NCI-H1105 treated with DMSO at 0.1 percent for 48 hours (cell line): ENCODE data around the gene CERS2.

Experiments
- DNase-seq: peaks from one replicate; lab custom pipeline; 2025; lab: John Stamatoyannopoulos, UW

The CERS2 gene

GRCh38 chr1:150997949-150998348 lies 23.3 kb upstream of the CERS2 start:
- DNase-seq, result no peak

GRCh38 chr1:150997126-150997872 lies 22.7 kb upstream of the CERS2 start:
- no peak for DNase-seq

DNA sequence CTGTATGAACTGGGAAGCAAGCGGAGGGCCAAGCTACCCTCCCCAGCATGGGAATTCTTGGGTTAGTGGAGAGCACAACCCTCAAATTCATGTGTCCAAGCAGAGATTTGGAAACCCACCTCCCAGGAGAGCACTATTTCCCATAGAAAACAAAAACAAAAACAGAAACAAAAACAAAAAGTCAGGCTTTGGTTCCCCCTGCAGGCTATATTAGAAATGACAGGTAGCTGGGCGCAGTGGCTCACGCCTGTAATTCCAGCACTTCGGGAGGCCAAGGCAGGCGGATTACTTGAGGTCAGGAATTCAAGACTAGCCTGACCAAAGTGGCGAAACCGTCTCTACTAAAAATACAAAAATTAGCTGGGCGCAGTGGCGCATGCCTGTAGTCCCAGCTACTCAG lies 21.3 kb upstream of the CERS2 start:
- peak; percentile 34 for DNase-seq

DNA sequence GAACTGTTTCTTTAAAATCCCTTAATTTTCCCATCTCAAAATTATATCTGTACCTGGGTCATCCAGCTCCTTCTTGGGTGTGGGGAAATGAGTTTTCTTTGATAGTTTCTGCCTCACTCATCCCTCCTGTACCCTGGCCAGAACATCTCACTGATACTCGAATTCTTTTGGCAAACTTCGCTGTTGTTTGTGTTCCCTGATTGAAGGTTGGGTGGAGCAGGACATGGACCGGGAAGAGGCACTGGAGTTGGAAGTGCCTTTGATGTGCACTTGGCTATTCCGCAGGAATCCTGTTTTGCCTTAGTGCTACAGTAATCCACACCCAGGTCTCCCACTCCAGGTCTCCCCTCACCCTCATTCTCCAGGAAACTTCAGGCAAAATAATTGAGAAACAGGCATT lies 20.8 kb upstream of the CERS2 start:
- DNase-seq, result no peak

DNA sequence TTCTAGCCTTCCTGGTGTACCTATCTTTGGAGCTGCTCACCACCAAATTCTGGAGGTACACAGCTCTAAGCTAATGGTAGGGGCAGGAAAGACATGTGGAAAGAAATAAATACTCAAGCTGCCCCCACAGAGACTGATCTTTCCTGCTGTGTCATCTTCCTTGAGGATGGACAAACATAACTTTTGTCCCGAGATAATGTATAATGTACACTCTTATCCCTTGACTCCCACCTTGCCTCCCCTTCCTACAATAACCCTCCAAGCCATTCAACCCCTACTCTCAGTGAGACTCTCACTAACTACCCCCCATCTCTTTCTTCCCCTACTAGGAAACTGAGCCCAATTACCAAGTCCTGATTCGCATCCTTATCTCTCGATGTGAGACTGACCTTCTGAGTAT lies 19.6 kb upstream of the CERS2 start:
- DNase-seq, result no peak

DNA sequence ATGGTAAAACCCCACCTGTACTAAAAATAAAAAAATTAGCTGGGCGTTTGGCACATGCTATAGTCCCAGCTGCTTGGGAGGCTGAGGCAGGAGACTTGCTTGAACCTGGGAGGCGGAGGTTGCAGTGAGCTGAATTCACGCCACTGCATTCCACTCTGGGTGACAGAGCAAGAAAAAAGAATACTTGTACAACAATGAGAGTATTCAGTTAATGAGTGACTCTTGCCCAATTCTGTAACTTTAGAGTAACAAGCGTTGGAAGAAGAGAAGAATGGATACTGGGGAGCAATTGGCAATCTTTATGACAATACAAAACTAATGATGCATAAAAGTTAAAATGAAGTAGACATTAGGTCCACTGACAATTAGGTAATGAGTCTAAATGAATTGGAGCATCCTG lies 18.0 kb upstream of the CERS2 start:
- no peak for DNase-seq

DNA sequence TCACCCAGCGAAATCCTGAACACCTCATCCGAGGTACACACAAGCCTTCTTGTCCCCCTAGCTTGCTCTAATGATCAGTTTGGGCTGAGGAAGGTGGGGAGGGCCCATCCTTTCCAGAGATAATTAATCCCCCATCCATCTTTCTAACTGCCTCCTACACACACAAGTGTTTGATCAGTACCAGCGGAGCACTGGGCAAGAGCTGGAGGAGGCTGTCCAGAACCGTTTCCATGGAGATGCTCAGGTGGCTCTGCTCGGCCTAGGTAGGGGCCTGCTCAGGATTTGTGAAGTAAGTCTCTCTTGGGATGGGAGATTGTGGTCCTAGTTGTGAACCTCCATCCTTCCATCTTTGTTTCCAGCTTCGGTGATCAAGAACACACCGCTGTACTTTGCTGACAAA lies 13.3 kb upstream of the CERS2 start:
- no peak for DNase-seq

DNA sequence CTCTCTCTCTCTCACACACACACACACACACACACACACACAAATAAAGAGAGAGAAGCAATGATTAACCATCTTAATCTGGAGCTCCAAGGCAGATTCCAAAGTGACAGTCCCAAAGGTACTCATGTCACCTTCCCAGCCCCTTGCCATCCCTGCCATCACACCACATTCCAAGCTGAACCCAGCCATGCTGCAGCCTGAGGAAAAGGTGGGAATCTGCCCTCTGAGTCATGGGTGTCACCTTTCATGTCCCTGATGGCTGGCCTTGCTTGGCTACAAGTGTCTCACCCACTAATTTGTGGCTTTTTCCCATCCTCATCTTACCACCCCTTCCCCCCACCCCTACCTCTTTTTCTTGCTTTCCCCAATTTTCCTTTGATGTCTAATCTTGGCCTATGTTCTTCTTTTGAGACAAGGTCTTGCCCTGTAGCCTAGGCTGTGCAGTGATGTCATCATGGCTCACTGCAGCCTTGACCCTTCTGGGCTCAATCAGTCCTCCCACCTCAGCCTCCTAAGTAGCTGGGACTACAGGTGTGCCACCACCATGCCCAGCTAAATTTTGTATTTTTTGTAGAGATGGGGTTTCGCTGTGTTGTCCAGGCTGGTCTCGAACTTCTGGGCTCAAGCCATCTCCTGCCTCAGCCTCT lies 10.7 kb upstream of the CERS2 start:
- DNase-seq, result no peak

- no peak for DNase-seq
Measured at GRCh38 chr1:150981805-150982712, 7.4 kb upstream of the CERS2 start, which contains the start of gene ANXA9. TSS of gene ANXA9 (plus strand) at chr1:150982292. CDS start at chr1:150983106, 814 bp downstream.

DNA sequence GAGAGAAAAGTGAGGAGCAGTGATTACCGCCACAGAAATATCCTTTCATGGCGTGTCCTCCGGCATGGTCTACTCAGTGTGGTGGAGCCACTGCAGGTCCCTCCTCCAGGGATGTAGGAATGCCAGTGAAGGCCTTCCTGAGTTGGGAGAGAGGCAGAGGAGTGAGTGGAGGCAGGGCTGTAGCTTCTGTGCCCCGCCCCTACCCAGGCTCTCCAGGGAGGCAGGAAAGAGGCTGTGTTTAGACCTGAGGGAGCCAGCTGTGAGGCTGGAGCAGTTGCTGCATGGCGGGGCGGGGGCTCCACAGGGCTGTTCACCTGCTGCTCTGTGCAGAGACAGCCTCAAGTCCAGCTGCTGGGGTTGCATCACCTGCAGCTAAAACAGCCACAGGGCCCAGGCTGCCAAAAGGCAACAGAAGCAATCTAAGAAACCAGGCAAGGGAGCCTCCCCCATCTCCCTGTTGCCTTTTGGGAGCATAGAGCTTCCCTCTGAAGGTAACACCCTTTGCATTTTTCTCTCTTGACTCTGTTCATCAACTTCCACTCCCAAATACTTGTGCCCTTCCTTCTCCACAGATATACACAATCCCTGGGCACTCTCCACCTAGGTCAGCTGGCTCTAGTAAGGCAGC lies 6.7 kb upstream of the CERS2 start:
- DNase-seq, result peak; percentile 15

- peak; percentile 79 for DNase-seq
Measured at GRCh38 chr1:150979092-150980056, 4.7 kb upstream of the CERS2 start.

- DNase-seq, result no peak
Measured at GRCh38 chr1:150976879-150977694, 2.5 kb upstream of the CERS2 start.

- DNase-seq, result no peak
Measured at GRCh38 chr1:150976401-150976821, 1.8 kb upstream of the CERS2 start.

DNA sequence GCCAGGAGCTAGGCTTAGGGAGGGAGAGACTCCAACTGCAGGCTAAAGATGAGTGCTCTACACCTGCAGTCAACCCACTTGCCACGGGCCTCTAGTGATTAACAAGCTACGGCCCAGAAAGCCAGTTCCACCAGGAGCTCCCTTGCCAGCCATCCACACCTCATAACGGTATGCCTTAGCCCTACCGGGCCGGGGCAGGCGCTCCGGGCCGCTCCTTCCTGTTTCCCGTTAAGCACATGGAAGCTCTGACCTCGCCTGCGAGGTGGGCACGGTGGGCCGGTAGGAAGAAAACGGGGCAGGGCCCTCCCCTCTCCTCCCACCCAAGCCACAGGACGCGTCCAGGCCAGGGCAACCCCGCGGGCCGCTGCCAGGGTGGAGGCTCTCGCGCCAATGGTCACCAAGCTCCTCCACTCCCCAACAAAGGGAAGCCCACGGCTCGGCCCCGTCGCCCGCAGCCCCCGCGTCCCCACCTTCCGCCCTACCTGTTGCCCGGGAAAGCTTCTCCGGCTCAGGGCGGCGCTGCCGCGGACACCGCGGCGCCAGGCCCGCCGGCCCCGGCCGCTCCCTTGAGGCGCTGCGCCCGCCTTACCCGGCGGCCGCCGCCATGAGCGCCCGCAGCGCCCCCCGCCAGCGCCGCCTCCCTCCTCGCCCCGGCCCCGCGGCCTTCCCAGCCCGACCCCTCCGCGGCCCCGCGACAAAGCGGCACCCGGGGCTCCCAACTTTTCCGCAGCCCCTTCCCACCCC lies 627 bp downstream of the CERS2 start:
- peak; percentile 47 for DNase-seq

DNA sequence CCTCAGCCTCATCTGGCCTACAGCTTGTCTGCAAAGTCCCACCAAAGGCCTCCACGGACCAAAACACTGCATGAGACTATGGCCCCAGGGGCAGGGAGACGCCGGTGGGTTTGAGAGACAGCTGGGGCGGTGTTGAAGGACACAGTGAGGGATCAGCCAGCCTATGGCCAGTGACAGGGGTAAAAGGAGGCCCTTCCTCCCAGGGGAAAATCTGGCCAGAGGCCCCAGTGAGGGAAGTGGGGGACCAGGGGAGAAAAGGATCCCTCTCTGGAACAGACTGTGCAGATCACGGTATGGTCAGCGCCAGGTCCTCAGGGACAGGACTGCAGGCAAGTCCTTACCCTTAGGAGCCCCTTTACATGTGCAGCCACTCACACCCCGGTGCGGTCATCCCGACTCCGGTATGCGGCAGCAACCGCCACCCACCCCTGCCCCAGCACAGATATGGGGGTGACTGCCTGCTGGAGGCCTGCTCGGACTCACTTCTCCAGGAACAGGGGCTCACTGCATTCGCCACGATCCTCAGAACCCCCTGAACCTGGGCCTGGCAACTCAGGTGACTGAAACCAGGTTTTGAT lies 1.3 kb downstream of the CERS2 start:
- DNase-seq, result no peak

GRCh38 chr1:150972417-150972940 lies 2.2 kb downstream of the CERS2 start:
- DNase-seq, result no peak

DNA sequence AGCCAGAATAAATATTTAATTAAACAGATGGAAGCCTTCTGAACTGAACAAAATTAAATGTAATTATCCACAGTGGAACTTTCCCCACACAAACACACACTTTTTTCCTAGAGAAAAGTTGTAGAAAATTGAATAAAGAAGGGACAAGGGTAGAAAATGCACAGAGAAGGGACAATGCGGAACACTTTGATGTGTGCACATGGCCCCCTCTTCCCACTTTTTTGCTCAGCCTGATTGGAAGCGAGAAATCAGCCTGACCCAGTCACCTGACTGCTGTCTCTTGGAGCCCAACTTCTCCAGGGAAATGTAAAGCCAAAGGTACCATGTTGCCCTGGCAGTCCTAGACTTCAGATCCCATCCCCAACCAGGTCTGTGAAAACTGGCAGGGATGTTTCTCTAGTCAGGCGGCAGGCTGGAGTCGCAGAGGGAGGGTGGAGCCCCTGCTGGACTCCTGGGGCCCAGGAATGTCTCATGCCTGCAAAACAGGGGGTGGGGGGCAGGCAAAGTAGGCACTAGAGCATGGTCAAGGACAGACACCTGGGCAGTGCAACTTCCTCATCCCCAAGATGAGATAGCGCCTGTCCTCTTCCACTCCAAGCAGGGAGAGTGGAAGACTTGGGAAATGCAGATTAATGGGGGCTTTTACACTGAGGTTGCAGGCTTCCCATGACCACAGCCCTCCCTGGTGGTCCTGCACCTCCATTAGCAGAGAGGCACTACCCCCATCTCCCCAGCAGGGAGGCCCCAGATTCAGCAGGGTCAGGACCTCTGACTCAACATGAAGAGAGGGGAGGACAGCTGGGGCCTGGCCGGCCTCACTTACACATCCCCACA lies 2.8 kb downstream of the CERS2 start:
- DNase-seq, result no peak
